CD14-positive monocyte (primary cell): ENCODE data around the gene CLN6. TPM values are rescaled to one million over a fixed set of nuclear protein-coding genes. Genes with fewer than 3 reads are reported as not detected.
A peak's percentile ranks its signal among the peaks of the same experiment; 100 is the strongest.

Source experiments
- DNase-seq, 3 donors: peaks; one replicate each; pipeline ENCODE4 v3.0.0-alpha.2; 2011 to 2022
- H2AFZ ChIP-seq: 2 replicates; pipeline ENCODE4 v1.6.0; 2012; ENCODE audit warnings: mild to moderate bottlenecking, low read depth, low read length, inconsistent platforms; ENCODE audit not compliant: insufficient read depth, poor library complexity, severe bottlenecking
- H3K27ac ChIP-seq, 2 donors: 1 replicate in 1 of 2; 2 replicates in 1 of 2; pipeline ENCODE4 v1.5.1; 2012 to 2013; ENCODE audit warnings: low read length in 2 of 2, control low read depth in 1 of 2, inconsistent platforms in 1 of 2, low read depth in 1 of 2, mild to moderate bottlenecking in 1 of 2
- H3K27me3 ChIP-seq, 2 donors: one replicate each; pipeline versions ENCODE4 v1.6.0 to v1.6.1; 2011 to 2013; ENCODE audit warnings: low read length in 2 of 2; ENCODE audit not compliant: control insufficient read depth in 2 of 2, insufficient read depth in 2 of 2
- H3K36me3 ChIP-seq, 2 donors: replicated peaks in 1 of 2; 1 replicate in 1 of 2; 2 replicates in 1 of 2; pipeline versions ENCODE4 v1.5.1 to v1.6.1; 2012 to 2013; ENCODE audit warnings: low read length in 2 of 2, control low read depth in 1 of 2, inconsistent platforms in 1 of 2, mild to moderate bottlenecking in 1 of 2; ENCODE audit not compliant: insufficient read depth in 2 of 2, control insufficient read depth in 1 of 2
- H3K4me1 ChIP-seq, 2 donors: 1 replicate in 1 of 2; 2 replicates in 1 of 2; pipeline versions ENCODE4 v1.5.1 to v1.6.1; 2012 to 2013; ENCODE audit warnings: low read length in 2 of 2, control low read depth in 1 of 2, inconsistent platforms in 1 of 2, mild to moderate bottlenecking in 1 of 2, moderate library complexity in 1 of 2; ENCODE audit not compliant: insufficient read depth in 2 of 2, control insufficient read depth in 1 of 2
- H3K4me2 ChIP-seq: replicated peaks from 2 replicates; pipeline ENCODE3; 2012; ENCODE audit warnings: low read length, moderate library complexity, mild to moderate bottlenecking; ENCODE audit not compliant: poor library complexity, severe bottlenecking; ENCODE audit errors: extremely low read depth
- H3K4me3 ChIP-seq, 3 experiments: fragments of 200-600 bp in 1 of 3; sonication (generic) in 1 of 3; replicated peaks in 1 of 3; 1 replicate in 2 of 3; 2 replicates in 1 of 3; pipeline ENCODE4 v1.5.1; 2011 to 2013; ENCODE audit warnings: low read length in 3 of 3, mild to moderate bottlenecking in 3 of 3, control low read depth in 2 of 3, low read depth in 2 of 3, inconsistent platforms in 1 of 3, moderate library complexity in 1 of 3
- H3K79me2 ChIP-seq: 2 replicates; pipeline ENCODE4 v1.6.0; 2012; ENCODE audit warnings: mild to moderate bottlenecking, control low read depth, inconsistent platforms, low read length, moderate library complexity; ENCODE audit not compliant: insufficient read depth
- H3K9ac ChIP-seq: 2 replicates; pipeline ENCODE4 v1.6.0; 2017; ENCODE audit warnings: low read length, mild to moderate bottlenecking; ENCODE audit not compliant: insufficient read depth, poor library complexity, severe bottlenecking
- H3K9me3 ChIP-seq, 2 donors: replicated peaks in 1 of 2; 1 replicate in 1 of 2; 2 replicates in 1 of 2; pipeline versions ENCODE4 v1.5.1 to v1.6.1; 2012 to 2013; ENCODE audit warnings: low read length in 2 of 2, control low read depth in 1 of 2; ENCODE audit not compliant: control insufficient read depth in 1 of 2, insufficient read depth in 1 of 2
- H4K20me1 ChIP-seq: 2 replicates; pipeline ENCODE4 v1.6.0; 2012; ENCODE audit warnings: mild to moderate bottlenecking, low read length, control low read depth, moderate library complexity; ENCODE audit not compliant: insufficient read depth
- H3K27ac Mint-ChIP-seq, 7 donors: one replicate each; pipeline ENCODE4 v1.8.0; 2020; ENCODE audit warnings: mild to moderate bottlenecking in 7 of 7, mixed read lengths in 7 of 7, moderate library complexity in 6 of 7, inconsistent platforms in 2 of 7
- H3K27me3 Mint-ChIP-seq, 3 donors: one replicate each; pipeline ENCODE4 v1.8.0; 2021 to 2022; ENCODE audit warnings: low read depth in 3 of 3, mild to moderate bottlenecking in 3 of 3, mixed read lengths in 3 of 3, moderate library complexity in 3 of 3, inconsistent platforms in 1 of 3
- H3K36me3 Mint-ChIP-seq, 2 donors: one replicate each; pipeline ENCODE4 v1.8.0; 2020; ENCODE audit warnings: mixed read lengths in 2 of 2, inconsistent platforms in 1 of 2, mild to moderate bottlenecking in 1 of 2
- H3K4me1 Mint-ChIP-seq: one replicate; pipeline ENCODE4 v1.8.0; 2020; ENCODE audit warnings: mild to moderate bottlenecking, mixed read lengths
- H3K4me3 Mint-ChIP-seq, 2 donors: one replicate each; pipeline ENCODE4 v1.8.0; 2020; ENCODE audit warnings: mild to moderate bottlenecking in 2 of 2, mixed read lengths in 2 of 2, moderate library complexity in 1 of 2
- H3K9me3 Mint-ChIP-seq, 7 donors: one replicate each; pipeline ENCODE4 v1.8.0; 2020 to 2022; ENCODE audit warnings: mixed read lengths in 7 of 7, mild to moderate bottlenecking in 6 of 7, moderate library complexity in 6 of 7, inconsistent platforms in 2 of 7
- WGBS: methylation state at CpG from one replicate; pipeline ENCODE4 v1.1.5; 2013; ENCODE audit warnings: missing lambda C conversion rate; ENCODE audit not compliant: insufficient coverage; 5-methylcytosine and 5-hydroxymethylcytosine counted together
- intact Hi-C, 2 donors: fragments of 100-400 bp; cut with micrococcal nuclease; formaldehyde crosslinking; loops; one replicate each; pipeline versions ENCODE4 v1.15.0 to v1.15.1; 2023
- polyA plus RNA-seq, 3 donors: library from polyadenylated mRNA; depleted of rRNA in 1 of 3; unstranded in 2 of 3; stranded (reverse) in 1 of 3; fragments of 300-500 nt in 2 of 3; fragments of >200 nt in 1 of 3; fragmentation: Illumina TruSeq in 2 of 3; gene quantifications; 1 replicate in 2 of 3; 2 replicates in 1 of 3; pipeline ENCODE4 v1.2.3, GENCODE V29; 2012 to 2021
- TF ChIP-seq, protein P1 (sequence below): fragments of 200-600 bp; IDR thresholded peaks from one replicate; pipeline ENCODE4 v1.8.0; 2022; ENCODE audit warnings: antibody characterized with exemption, mild to moderate bottlenecking

The CLN6 gene
- polyA plus RNA-seq, 3 donors = 3.4 to 37.6 (median 4.2) TPM

- 100% methylated on average over 1 of the region's 4 CpGs for WGBS
- Mint-ChIP-seq H3K4me3 (no peak overlapping the region), H3K27ac (no peak overlapping the region), H3K4me1 (no peaks in the 10 kb centered on the region), H3K36me3 (peaks cover 44 to 63% of the 10 kb centered on the region in 2 donors), H3K9me3 (no peaks in the 10 kb centered on the region), H3K27me3 (no peaks in the 10 kb centered on the region)
- Histone ChIP-seq H3K79me2 (peaks cover 15% of the 10 kb centered on the region), H3K4me1 (no peaks in the 10 kb centered on the region), H3K4me3 (no peak overlapping the region), H3K4me2 (no peak overlapping the region), H4K20me1 (peaks cover 79% of the 10 kb centered on the region), H3K9ac (no peak overlapping the region), H3K27ac (no peak overlapping the region), H2AFZ (no peak overlapping the region), H3K9me3 (no peaks in the 10 kb centered on the region), H3K36me3 (peaks cover 71 to 92% of the 10 kb centered on the region in 2 donors), H3K27me3 (no peaks in the 10 kb centered on the region)
- intact Hi-C loops = no loop called here
- TF ChIP-seq, protein P1, sequence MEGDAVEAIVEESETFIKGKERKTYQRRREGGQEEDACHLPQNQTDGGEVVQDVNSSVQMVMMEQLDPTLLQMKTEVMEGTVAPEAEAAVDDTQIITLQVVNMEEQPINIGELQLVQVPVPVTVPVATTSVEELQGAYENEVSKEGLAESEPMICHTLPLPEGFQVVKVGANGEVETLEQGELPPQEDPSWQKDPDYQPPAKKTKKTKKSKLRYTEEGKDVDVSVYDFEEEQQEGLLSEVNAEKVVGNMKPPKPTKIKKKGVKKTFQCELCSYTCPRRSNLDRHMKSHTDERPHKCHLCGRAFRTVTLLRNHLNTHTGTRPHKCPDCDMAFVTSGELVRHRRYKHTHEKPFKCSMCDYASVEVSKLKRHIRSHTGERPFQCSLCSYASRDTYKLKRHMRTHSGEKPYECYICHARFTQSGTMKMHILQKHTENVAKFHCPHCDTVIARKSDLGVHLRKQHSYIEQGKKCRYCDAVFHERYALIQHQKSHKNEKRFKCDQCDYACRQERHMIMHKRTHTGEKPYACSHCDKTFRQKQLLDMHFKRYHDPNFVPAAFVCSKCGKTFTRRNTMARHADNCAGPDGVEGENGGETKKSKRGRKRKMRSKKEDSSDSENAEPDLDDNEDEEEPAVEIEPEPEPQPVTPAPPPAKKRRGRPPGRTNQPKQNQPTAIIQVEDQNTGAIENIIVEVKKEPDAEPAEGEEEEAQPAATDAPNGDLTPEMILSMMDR = no peak
- no peak for DNase-seq
Measured at GRCh38 chr15:68166847-68167246, 62.7 kb downstream of the CLN6 start.

GRCh38 chr15:68163191-68163590, 66.3 kb downstream of the CLN6 start:
- TF ChIP-seq, protein P1 = no peak
- H4K20me1 ChIP-seq = peaks cover 84% of the 10 kb centered on the region
- intact Hi-C loops = no loop called here
- H3K9ac ChIP-seq = no peak overlapping the region
- no peak overlapping the region for H3K4me3 Mint-ChIP-seq
- no peaks in the 10 kb centered on the region for H3K4me1 Mint-ChIP-seq
- H3K36me3 Mint-ChIP-seq = peaks cover 51 to 67% of the 10 kb centered on the region in 2 donors
- peaks cover 78 to 94% of the 10 kb centered on the region in 2 donors for H3K36me3 ChIP-seq
- no peak overlapping the region for H3K4me3 ChIP-seq
- H3K9me3 ChIP-seq = no peaks in the 10 kb centered on the region
- no peak overlapping the region for H2AFZ ChIP-seq
- H3K9me3 Mint-ChIP-seq = no peaks in the 10 kb centered on the region
- H3K27me3 Mint-ChIP-seq = no peaks in the 10 kb centered on the region
- peak overlapping the region in 1 of 2 donors; percentile 27 for H3K27ac ChIP-seq
- H3K4me1 ChIP-seq = no peaks in the 10 kb centered on the region
- DNase-seq = no peak
- H3K79me2 ChIP-seq = peaks cover 18% of the 10 kb centered on the region
- no peaks in the 10 kb centered on the region for H3K27me3 ChIP-seq
- H3K4me2 ChIP-seq = no peak overlapping the region
- H3K27ac Mint-ChIP-seq = no peak overlapping the region
